Stimulated activated CD4-positive, alpha-beta T cell treated with anti-CD3 and anti-CD28 coated beads, Interleukin-1b, Interleukin-23, amount 100 ng/mL, for 48 hours (primary cell): ENCODE measurements around the gene SOX10.

Experiments
- DNase-seq: peaks from one replicate; pipeline ENCODE4 v3.0.0-alpha.2; 2020

Gene SOX10

GRCh38 chr22:37983860-37984791 is at the start of gene SOX10:
TSS of gene SOX10 (minus strand) at chr22:37984555. CDS start at chr22:37983784, 771 bp downstream.
- DNase-seq = no peak

GRCh38 chr22:38033522-38034277 is 49.3 kb upstream of the SOX10 start:
- DNase-seq = no peak

GRCh38 chr22:38032681-38033521 is 48.5 kb upstream of the SOX10 start:
- no peak for DNase-seq

GRCh38 chr22:38031491-38031890 is 47.1 kb upstream of the SOX10 start:
- DNase-seq = no peak

- DNase-seq = no peak
Observed at GRCh38 chr22:38030311-38031133, 46.2 kb upstream of the SOX10 start.

- DNase-seq = no peak
Observed at GRCh38 chr22:38029901-38030300, 45.5 kb upstream of the SOX10 start.

GRCh38 chr22:38029370-38029769 is 45.0 kb upstream of the SOX10 start:
- no peak for DNase-seq

- no peak for DNase-seq
Observed at GRCh38 chr22:38028344-38029130, 44.2 kb upstream of the SOX10 start.

- DNase-seq = no peak
Observed at GRCh38 chr22:38027487-38027886, 43.1 kb upstream of the SOX10 start.

GRCh38 chr22:38026130-38027111 is 42.1 kb upstream of the SOX10 start:
- DNase-seq = no peak

GRCh38 chr22:38025514-38025913 is 41.2 kb upstream of the SOX10 start:
- no peak for DNase-seq

- DNase-seq = no peak
Observed at GRCh38 chr22:38023045-38023444, 38.7 kb upstream of the SOX10 start.

GRCh38 chr22:38021206-38021605 is 36.9 kb upstream of the SOX10 start:
- no peak for DNase-seq

GRCh38 chr22:38018938-38019827 is 34.8 kb upstream of the SOX10 start:
- no peak for DNase-seq

- no peak for DNase-seq
Observed at GRCh38 chr22:38017939-38018885, 33.9 kb upstream of the SOX10 start.

- DNase-seq = no peak
Observed at GRCh38 chr22:38017272-38017920, 33.0 kb upstream of the SOX10 start.
